Osteoblast (primary cell): Measurements from ENCODE around the gene OOSP4B. TPM values are rescaled to one million over a fixed set of nuclear protein-coding genes. Genes with fewer than 3 reads are reported as not detected.
"Not testable (repeated sequence)": the region's sequence is repeated elsewhere in the genome, so short reads cannot be mapped to it uniquely, and the experiment has no call there.

Experiments
- DNase-seq: peaks from one replicate; pipeline ENCODE4 v3.0.0; 2011; ENCODE audit warnings: low spot score, mixed read lengths; ENCODE audit not compliant: insufficient read length; ENCODE audit errors: missing footprints
- H2AFZ ChIP-seq: 2 replicates; pipeline ENCODE4 v1.6.0; 2011; ENCODE audit warnings: mild to moderate bottlenecking, low read length
- H3K27ac ChIP-seq: 2 replicates; pipeline ENCODE4 v1.5.1; 2011; ENCODE audit warnings: mild to moderate bottlenecking, low read depth, low read length, moderate library complexity
- H3K27me3 ChIP-seq: 2 replicates; pipeline ENCODE4 v1.6.0; 2012; ENCODE audit warnings: mild to moderate bottlenecking, control low read depth, inconsistent platforms, low read length, moderate library complexity; ENCODE audit not compliant: insufficient read depth
- H3K36me3 ChIP-seq: 2 replicates; pipeline ENCODE4 v1.5.1; 2011; ENCODE audit warnings: mild to moderate bottlenecking, low read length, control low read depth, moderate library complexity; ENCODE audit not compliant: insufficient read depth
- H3K4me1 ChIP-seq: 2 replicates; pipeline ENCODE4 v1.5.1; 2011; ENCODE audit warnings: mild to moderate bottlenecking, low read length, control low read depth, moderate library complexity; ENCODE audit not compliant: insufficient read depth
- H3K4me2 ChIP-seq: 2 replicates; pipeline ENCODE4 v1.6.0; 2011; ENCODE audit warnings: mild to moderate bottlenecking, low read length; ENCODE audit not compliant: insufficient read depth
- H3K4me3 ChIP-seq: fragments of 200-600 bp; sonication (generic); 3 replicates; pipeline ENCODE4 v1.5.1; 2012; ENCODE audit warnings: mild to moderate bottlenecking, low read length, inconsistent platforms; ENCODE audit not compliant: insufficient read depth
- H3K79me2 ChIP-seq: 2 replicates; pipeline ENCODE4 v1.6.0; 2012; ENCODE audit warnings: mild to moderate bottlenecking, low read length, control low read depth, inconsistent platforms; ENCODE audit not compliant: insufficient read depth
- H3K9me3 ChIP-seq: 2 replicates; pipeline ENCODE4 v1.5.1; 2011; ENCODE audit warnings: low read depth, low read length, control low read depth
- H4K20me1 ChIP-seq: 2 replicates; pipeline ENCODE4 v1.6.0; 2012; ENCODE audit warnings: mild to moderate bottlenecking, low read length, control low read depth; ENCODE audit not compliant: insufficient read depth
- CTCF ChIP-seq: IDR thresholded peaks from 2 replicates; pipeline ENCODE4 v1.5.1; 2011; ENCODE audit warnings: mild to moderate bottlenecking, low read depth, low read length, moderate library complexity; ENCODE audit errors: extremely low read depth
- total RNA-seq: library from RNA; depleted of rRNA; stranded (reverse); fragments of >200 nt; gene quantifications from 2 replicates; pipeline ENCODE4 v1.2.3, GENCODE V29; 2012

The OOSP4B gene
- total RNA-seq, 1 donor = not detected

DNA sequence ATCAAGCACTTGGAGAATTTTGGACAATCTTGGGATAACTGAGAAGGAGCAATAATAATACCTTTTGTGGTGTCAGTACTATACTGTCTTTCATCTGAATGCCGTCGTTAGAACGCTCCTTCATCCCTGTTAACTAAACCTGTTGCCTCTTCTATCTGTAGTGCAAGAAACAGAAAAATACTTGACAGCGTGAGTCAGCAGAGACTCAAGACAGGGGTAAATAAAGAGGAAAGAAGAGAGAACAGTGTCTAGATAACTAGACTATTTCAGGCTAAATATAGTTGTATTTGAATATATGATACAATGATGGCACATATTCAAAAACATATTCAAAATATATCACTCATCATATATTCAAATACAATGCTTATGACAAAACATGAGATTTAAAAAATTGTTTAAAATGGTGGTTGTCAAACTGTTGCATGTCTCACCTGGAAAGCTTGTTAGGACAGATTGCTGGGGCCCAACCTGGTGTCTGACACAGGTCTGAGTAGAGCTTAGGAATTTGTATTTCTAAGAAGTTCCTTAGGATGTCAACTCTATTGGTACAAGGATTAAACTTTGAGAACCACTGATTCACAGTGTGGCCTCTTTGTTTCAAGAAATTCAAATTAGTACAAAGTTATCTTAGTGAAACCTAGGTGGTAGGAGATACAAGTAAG lies 35.7 kb upstream of the OOSP4B start:
- H2AFZ ChIP-seq = no peak overlapping the region
- DNase-seq = no peak
- no peaks in the 10 kb centered on the region for H3K4me1 ChIP-seq
- H3K4me3 ChIP-seq = no peak overlapping the region
- no peaks in the 10 kb centered on the region for H3K27me3 ChIP-seq
- H3K79me2 ChIP-seq = no peaks in the 10 kb centered on the region
- TF ChIP-seq CTCF = no peak
- H3K36me3 ChIP-seq = no peaks in the 10 kb centered on the region
- no peak overlapping the region for H3K27ac ChIP-seq
- H4K20me1 ChIP-seq = no peaks in the 10 kb centered on the region
- H3K4me2 ChIP-seq = no peak overlapping the region
- H3K9me3 ChIP-seq = no peaks in the 10 kb centered on the region

GRCh38 chr11:59982037-59982436 lies 34.9 kb upstream of the OOSP4B start:
- H3K27me3 ChIP-seq, H3K4me2 ChIP-seq, H3K27ac ChIP-seq, H3K4me1 ChIP-seq, H3K4me3 ChIP-seq, H3K36me3 ChIP-seq, H3K79me2 ChIP-seq, DNase-seq, H2AFZ ChIP-seq, H4K20me1 ChIP-seq, H3K9me3 ChIP-seq: not testable (repeated sequence)

GRCh38 chr11:59983212-59983611 lies 33.8 kb upstream of the OOSP4B start:
- Histone ChIP-seq H3K9me3 (no peaks in the 10 kb centered on the region), H2AFZ (no peak overlapping the region), H3K27ac (no peak overlapping the region), H3K4me3 (no peak overlapping the region), H3K4me1 (no peaks in the 10 kb centered on the region), H4K20me1 (no peaks in the 10 kb centered on the region), H3K4me2 (no peak overlapping the region), H3K27me3 (no peaks in the 10 kb centered on the region), H3K36me3 (no peaks in the 10 kb centered on the region), H3K79me2 (no peaks in the 10 kb centered on the region)
- no peak for DNase-seq
- no peak for TF ChIP-seq CTCF

GRCh38 chr11:59984368-59984767 lies 32.6 kb upstream of the OOSP4B start:
- no peak overlapping the region for H3K4me3 ChIP-seq
- H2AFZ ChIP-seq = no peak overlapping the region
- H3K36me3 ChIP-seq = no peaks in the 10 kb centered on the region
- no peak for TF ChIP-seq CTCF
- H3K9me3 ChIP-seq = no peaks in the 10 kb centered on the region
- H3K4me1 ChIP-seq = no peaks in the 10 kb centered on the region
- H3K27me3 ChIP-seq = no peaks in the 10 kb centered on the region
- DNase-seq = no peak
- no peaks in the 10 kb centered on the region for H4K20me1 ChIP-seq
- no peaks in the 10 kb centered on the region for H3K79me2 ChIP-seq
- no peak overlapping the region for H3K4me2 ChIP-seq
- H3K27ac ChIP-seq = no peak overlapping the region
